Activated naive CD8-positive, alpha-beta T cell treated with anti-CD3 and anti-CD28 coated beads, Interleukin-2, amount 10 ng/mL, durations not matched to agents 7 days and 5 days (primary cell): Measurements from ENCODE around the gene FOXD3. TPM values are rescaled to one million over a fixed set of nuclear protein-coding genes. Genes with fewer than 3 reads are reported as not detected.

Experiments used
- ATAC-seq: fragments of 150-1000 bp; cut with Tn5 transposase; one replicate; pipeline ENCODE4 v1.10.0; 2021; ENCODE audit warnings: low read depth, moderate library complexity
- POLR2A ChIA-PET: fragments of 350-600 bp; sonication (Branson Sonifier 250); formaldehyde crosslinking; loops from one replicate; lab custom pipeline; 2021; ENCODE audit warnings: antibody characterized with exemption; lab: Charles Lee
- DNase-seq: peaks from one replicate; pipeline ENCODE4 v3.0.0; 2021
- H3K27ac Mint-ChIP-seq: one replicate; pipeline ENCODE4 v1.8.0; 2022; ENCODE audit warnings: mild to moderate bottlenecking, mixed read lengths
- H3K27me3 Mint-ChIP-seq: one replicate; pipeline ENCODE4 v1.8.0; 2022; ENCODE audit warnings: mild to moderate bottlenecking, moderate library complexity, mixed read lengths
- H3K36me3 Mint-ChIP-seq: one replicate; pipeline ENCODE4 v1.8.0; 2021; ENCODE audit warnings: mild to moderate bottlenecking, mixed read lengths
- H3K4me1 Mint-ChIP-seq: one replicate; pipeline ENCODE4 v1.8.0; 2021; ENCODE audit warnings: mixed read lengths
- H3K4me3 Mint-ChIP-seq: one replicate; pipeline ENCODE4 v1.8.0; 2022; ENCODE audit warnings: mild to moderate bottlenecking, moderate library complexity, mixed read lengths
- H3K9me3 Mint-ChIP-seq: one replicate; pipeline ENCODE4 v1.8.0; 2021; ENCODE audit warnings: mixed read lengths
- total RNA-seq, 2 experiments: library from RNA; stranded (reverse); gene quantifications; one replicate each; pipeline ENCODE4 v1.2.3, GENCODE V29; 2021

Gene FOXD3
- total RNA-seq, result not detected

- Mint-ChIP-seq H3K9me3 (peaks cover 7% of the 10 kb centered on the region), H3K27ac (peak within 1 kb of the TSS; percentile 67), H3K4me3 (peak within 1 kb of the TSS; percentile 75), H3K36me3 (peaks cover 11% of the 10 kb centered on the region), H3K4me1 (peaks cover 37% of the 10 kb centered on the region), H3K27me3 (peaks cover 78% of the 10 kb centered on the region)
- no peak for ATAC-seq
- POLR2A ChIA-PET, result no interaction called here
- DNase-seq, result peak; percentile 56
These were observed at the start of gene FOXD3 for GRCh38 chr1:63322114-63322943. Gene FOXD3, plus strand, starts transcription at chr1:63322567. Its CDS starts 492 bp downstream, at chr1:63323059.

GRCh38 chr1:63272811-63273210, 49.6 kb upstream of the FOXD3 start:
- Mint-ChIP-seq H3K9me3 (no peaks in the 10 kb centered on the region), H3K27me3 (peaks cover 15% of the 10 kb centered on the region)
- POLR2A ChIA-PET, result no interaction called here

GRCh38 chr1:63274371-63274770, 48.0 kb upstream of the FOXD3 start:
- H3K27ac Mint-ChIP-seq, result no peak overlapping the region
- peaks cover 19% of the 10 kb centered on the region for H3K27me3 Mint-ChIP-seq
- H3K4me3 Mint-ChIP-seq, result no peak overlapping the region
- POLR2A ChIA-PET, result no interaction called here
- no peak for DNase-seq
- H3K36me3 Mint-ChIP-seq, result no peaks in the 10 kb centered on the region
- ATAC-seq, result no peak
- no peaks in the 10 kb centered on the region for H3K9me3 Mint-ChIP-seq
- H3K4me1 Mint-ChIP-seq, result no peaks in the 10 kb centered on the region

More at GRCh38 chr1:63272811-63273210, 49.6 kb upstream of the FOXD3 start:
- Mint-ChIP-seq H3K36me3 (no peaks in the 10 kb centered on the region), H3K4me1 (no peaks in the 10 kb centered on the region), H3K4me3 (no peak overlapping the region), H3K27ac (no peak overlapping the region)
- ATAC-seq (no peak), DNase-seq (no peak)

GRCh38 chr1:63274979-63275378, 47.4 kb upstream of the FOXD3 start:
- no peak overlapping the region for H3K27ac Mint-ChIP-seq
- ATAC-seq (no peak), DNase-seq (no peak)
- POLR2A ChIA-PET, result no interaction called here
- no peak overlapping the region for H3K4me3 Mint-ChIP-seq
- no peaks in the 10 kb centered on the region for H3K4me1 Mint-ChIP-seq
- no peaks in the 10 kb centered on the region for H3K9me3 Mint-ChIP-seq
- H3K27me3 Mint-ChIP-seq, result peaks cover 17% of the 10 kb centered on the region
- no peaks in the 10 kb centered on the region for H3K36me3 Mint-ChIP-seq

GRCh38 chr1:63276624-63277023, 45.7 kb upstream of the FOXD3 start:
- Mint-ChIP-seq H3K36me3 (no peaks in the 10 kb centered on the region), H3K27me3 (peaks cover 17% of the 10 kb centered on the region), H3K4me1 (no peaks in the 10 kb centered on the region), H3K9me3 (no peaks in the 10 kb centered on the region), H3K27ac (no peak overlapping the region), H3K4me3 (no peak overlapping the region)
- no peak for DNase-seq
- ATAC-seq, result no peak
- POLR2A ChIA-PET, result no interaction called here

GRCh38 chr1:63277195-63278192, 44.9 kb upstream of the FOXD3 start:
- Mint-ChIP-seq H3K4me1 (no peaks in the 10 kb centered on the region), H3K9me3 (no peaks in the 10 kb centered on the region), H3K36me3 (no peaks in the 10 kb centered on the region), H3K4me3 (no peak overlapping the region), H3K27me3 (peaks cover 17% of the 10 kb centered on the region), H3K27ac (no peak overlapping the region)
- no peak for ATAC-seq
- POLR2A ChIA-PET, result no interaction called here
- no peak for DNase-seq

GRCh38 chr1:63281753-63282152, 40.6 kb upstream of the FOXD3 start:
- no peak overlapping the region for H3K4me3 Mint-ChIP-seq
- H3K4me1 Mint-ChIP-seq, result no peaks in the 10 kb centered on the region
- POLR2A ChIA-PET, result no interaction called here
- no peaks in the 10 kb centered on the region for H3K36me3 Mint-ChIP-seq
- no peaks in the 10 kb centered on the region for H3K9me3 Mint-ChIP-seq
- H3K27ac Mint-ChIP-seq, result no peak overlapping the region
- ATAC-seq (no peak), DNase-seq (no peak)
- peaks cover 6% of the 10 kb centered on the region for H3K27me3 Mint-ChIP-seq

GRCh38 chr1:63289135-63289534, 33.2 kb upstream of the FOXD3 start:
- ATAC-seq (no peak), DNase-seq (no peak)
- Mint-ChIP-seq H3K36me3 (peaks cover 3% of the 10 kb centered on the region), H3K27me3 (peaks cover 5% of the 10 kb centered on the region), H3K9me3 (peaks cover 12% of the 10 kb centered on the region), H3K4me1 (no peaks in the 10 kb centered on the region), H3K27ac (no peak overlapping the region), H3K4me3 (no peak overlapping the region)
- POLR2A ChIA-PET, result no interaction called here

GRCh38 chr1:63294803-63295594, 27.4 kb upstream of the FOXD3 start:
- Mint-ChIP-seq H3K27me3 (peaks cover 8% of the 10 kb centered on the region), H3K27ac (no peak overlapping the region), H3K36me3 (no peaks in the 10 kb centered on the region), H3K4me3 (no peak overlapping the region), H3K9me3 (no peaks in the 10 kb centered on the region), H3K4me1 (no peaks in the 10 kb centered on the region)
- POLR2A ChIA-PET, result no interaction called here
- DNase-seq (no peak), ATAC-seq (no peak)

GRCh38 chr1:63304410-63304809, 18.0 kb upstream of the FOXD3 start:
- ATAC-seq (no peak), DNase-seq (no peak)
- peaks cover 27% of the 10 kb centered on the region for H3K27me3 Mint-ChIP-seq
- H3K36me3 Mint-ChIP-seq, result no peaks in the 10 kb centered on the region
- POLR2A ChIA-PET, result no interaction called here
- H3K4me3 Mint-ChIP-seq, result no peak overlapping the region
- peaks cover 1% of the 10 kb centered on the region for H3K9me3 Mint-ChIP-seq
- H3K4me1 Mint-ChIP-seq, result no peaks in the 10 kb centered on the region
- no peak overlapping the region for H3K27ac Mint-ChIP-seq

- Mint-ChIP-seq H3K27me3 (peaks cover 27% of the 10 kb centered on the region), H3K27ac (no peak overlapping the region), H3K9me3 (peaks cover 1% of the 10 kb centered on the region), H3K36me3 (no peaks in the 10 kb centered on the region), H3K4me3 (no peak overlapping the region), H3K4me1 (no peaks in the 10 kb centered on the region)
- POLR2A ChIA-PET, result no interaction called here
- DNase-seq (no peak), ATAC-seq (no peak)
These were observed 17.3 kb upstream of the FOXD3 start for GRCh38 chr1:63305043-63305442.

GRCh38 chr1:63307196-63307794, 15.1 kb upstream of the FOXD3 start:
- DNase-seq (no peak), ATAC-seq (no peak)
- Mint-ChIP-seq H3K27ac (no peak overlapping the region), H3K4me1 (no peaks in the 10 kb centered on the region), H3K36me3 (no peaks in the 10 kb centered on the region), H3K27me3 (peaks cover 29% of the 10 kb centered on the region), H3K4me3 (no peak overlapping the region), H3K9me3 (peaks cover 1% of the 10 kb centered on the region)
- POLR2A ChIA-PET, result no interaction called here

GRCh38 chr1:63316598-63316983, 5.8 kb upstream of the FOXD3 start:
- Mint-ChIP-seq H3K27ac (no peak overlapping the region), H3K4me1 (peaks cover 26% of the 10 kb centered on the region), H3K27me3 (peaks cover 68% of the 10 kb centered on the region), H3K9me3 (peaks cover 7% of the 10 kb centered on the region), H3K36me3 (peaks cover 9% of the 10 kb centered on the region), H3K4me3 (peak overlapping the region; percentile 16)
- ATAC-seq, result no peak
- POLR2A ChIA-PET, result no interaction called here
- no peak for DNase-seq
